K562 (cell line): ENCODE data around the gene RIPPLY3. TPM values are rescaled to one million over a fixed set of nuclear protein-coding genes. Genes with fewer than 3 reads are reported as not detected.
A peak's percentile ranks its signal among the peaks of the same experiment; 100 is the strongest.

Experiments
- ATAC-seq: fragments of 200-7000 bp; cut with Tn5 transposase; 3 replicates; pipeline ENCODE4 v1.9.1; 2020; ENCODE audit warnings: moderate library complexity
- BruUV-seq: library from RNA; stranded (reverse); fragments of 400-500 nt; replicated peaks from 2 replicates; lab custom pipeline; 2021; lab: Mats Ljungman, UMichigan
- CTCF ChIA-PET: fragments of 300-600 bp; formaldehyde crosslinking; extraction: SDS; loops from one replicate; lab custom pipeline; 2021; ENCODE audit warnings: low intra/inter-chr PET ratio; lab: Yijun Ruan, JAX
- POLR2A ChIA-PET: fragments of 300-600, 350-650 bp; sonication (Branson Sonifier 250); formaldehyde crosslinking; extraction: SDS; loops from one replicate; lab custom pipeline; 2021; ENCODE audit warnings: antibody characterized with exemption, inconsistent platforms; lab: Yijun Ruan, JAX
- DNase-seq, 4 experiments: peaks; one replicate each; pipeline versions ENCODE4 v3.0.0 to v3.0.0-alpha.2; 2011 to 2018; ENCODE audit warnings: low spot score in 3 of 4, mixed read lengths in 3 of 4; ENCODE audit errors: extremely low read depth in 1 of 4
- FAIRE-seq: peaks from 2 replicates; lab custom pipeline; 2011; peaks lifted over from hg19 to GRCh38; lab: Jason Lieb, UNC
- H2AFZ ChIP-seq: 2 replicates; pipeline ENCODE4 v1.6.0; 2011; ENCODE audit warnings: low read depth, low read length, control low read depth, inconsistent platforms
- H3K27ac ChIP-seq: fragments of 200-600 bp; 3 replicates; pipeline ENCODE4 v1.8.0; 2011; ENCODE audit warnings: low read depth, mild to moderate bottlenecking, control low read depth, inconsistent platforms, low read length, moderate library complexity, mixed read lengths; ENCODE audit errors: extremely low read depth
- H3K27me3 ChIP-seq, 2 experiments: fragments of 300-600 bp in 1 of 2; 2 replicates in 1 of 2; 3 replicates in 1 of 2; pipeline versions ENCODE4 v1.6.0 to v1.8.0; 2011; ENCODE audit warnings: inconsistent platforms in 2 of 2, low read length in 2 of 2, mild to moderate bottlenecking in 1 of 2, mixed read lengths in 1 of 2, moderate library complexity in 1 of 2; ENCODE audit not compliant: control insufficient read depth in 2 of 2, insufficient read depth in 2 of 2
- H3K36me3 ChIP-seq: fragments of 300-600 bp; 3 replicates; pipeline ENCODE4 v1.8.0; 2011; ENCODE audit warnings: mild to moderate bottlenecking, low read length, inconsistent platforms; ENCODE audit not compliant: control insufficient read depth, insufficient read depth
- H3K4me1 ChIP-seq, 2 experiments: fragments of 200-600 bp in 1 of 2; replicated peaks in 1 of 2; 2 replicates in 1 of 2; 3 replicates in 1 of 2; pipeline versions ENCODE4 v1.5.1 to v1.8.0; 2011; ENCODE audit warnings: inconsistent platforms in 2 of 2, low read length in 2 of 2, mild to moderate bottlenecking in 1 of 2, mixed read lengths in 1 of 2, moderate library complexity in 1 of 2; ENCODE audit not compliant: control insufficient read depth in 2 of 2, insufficient read depth in 2 of 2
- H3K4me2 ChIP-seq: 2 replicates; pipeline ENCODE4 v1.6.1; 2011; ENCODE audit warnings: low read length, control low read depth, inconsistent platforms, mixed read lengths; ENCODE audit not compliant: insufficient read depth
- H3K4me3 ChIP-seq: fragments of 200-600 bp; sonication (generic), shearing (Covaris generic); 2 replicates; pipeline ENCODE4 v1.5.1; 2016; ENCODE audit warnings: control low read depth, inconsistent platforms
- H3K79me2 ChIP-seq: fragments of 200-600 bp; 3 replicates; pipeline ENCODE4 v1.8.0; 2011; ENCODE audit warnings: low read length, inconsistent platforms; ENCODE audit not compliant: control insufficient read depth, insufficient read depth
- H3K9ac ChIP-seq, 2 experiments: 2 replicates each; pipeline versions ENCODE4 v1.6.0 to v1.6.1; 2011; ENCODE audit warnings: low read depth in 2 of 2, low read length in 2 of 2, control low read depth in 1 of 2, inconsistent platforms in 1 of 2, mild to moderate bottlenecking in 1 of 2, mixed read lengths in 1 of 2; ENCODE audit not compliant: insufficient read depth in 1 of 2
- H3K9me1 ChIP-seq: one replicate; pipeline ENCODE4 v1.6.0; 2011; ENCODE audit warnings: inconsistent platforms, mild to moderate bottlenecking, low read length, moderate library complexity; ENCODE audit not compliant: control insufficient read depth, insufficient read depth
- H3K9me3 ChIP-seq: replicated peaks from 2 replicates; pipeline ENCODE4 v1.5.1; 2011; ENCODE audit warnings: low read depth, low read length, inconsistent platforms; ENCODE audit not compliant: control insufficient read depth, insufficient read depth
- H4K20me1 ChIP-seq: replicated peaks from 2 replicates; pipeline ENCODE4 v1.6.1; 2011; ENCODE audit warnings: low read length, inconsistent platforms, mixed read lengths; ENCODE audit not compliant: control insufficient read depth, insufficient read depth
- ARID2 ChIP-seq: fragments of 450-650 bp; IDR thresholded peaks from 2 replicates; pipeline ENCODE4 v1.6.1; 2017; ENCODE audit warnings: antibody characterized with exemption, mild to moderate bottlenecking
- HNRNPK ChIP-seq: fragments of 200-400 bp; formaldehyde crosslinking; IDR thresholded peaks from one replicate; pipeline ENCODE4 v1.6.1; 2018; ENCODE audit warnings: mild to moderate bottlenecking, low read depth, low read length; ENCODE audit not compliant: poor library complexity, severe bottlenecking
- PCBP1 ChIP-seq: fragments of 200-400 bp; formaldehyde crosslinking; IDR thresholded peaks from 2 replicates; pipeline ENCODE4 v1.6.1; 2018; ENCODE audit warnings: mild to moderate bottlenecking, low read depth, low read length; ENCODE audit not compliant: poor library complexity, severe bottlenecking
- PCBP2 ChIP-seq: fragments of 200-400 bp; formaldehyde crosslinking; IDR thresholded peaks from 2 replicates; pipeline ENCODE4 v1.6.1; 2018; ENCODE audit warnings: low read length, low read depth, mild to moderate bottlenecking, moderate library complexity; ENCODE audit not compliant: poor library complexity, severe bottlenecking
- RBM17 ChIP-seq: fragments of 200-400 bp; formaldehyde crosslinking; IDR thresholded peaks from 2 replicates; pipeline ENCODE4 v1.6.1; 2017; ENCODE audit warnings: low read depth, mild to moderate bottlenecking, low read length, borderline replicate concordance
- SRF ChIP-seq, 2 experiments: fragments of 250-450, 450-650 bp in 1 of 2; sonication (Bioruptor Pico) in 1 of 2; sonication (generic) in 1 of 2; formaldehyde crosslinking; IDR thresholded peaks; 2 replicates each; pipeline versions ENCODE4 v1.5.0 to v1.5.1; 2020 to 2022; ENCODE audit warnings: mild to moderate bottlenecking in 1 of 2, missing genetic modification reagents in 1 of 2
- ZNF239 ChIP-seq: fragments of 250-450 bp; sonication (Bioruptor Pico); IDR thresholded peaks from 2 replicates; pipeline ENCODE4 v1.4.0; 2020; ENCODE audit warnings: mild to moderate bottlenecking
- WGBS: fragments of 100-300 bp; shearing (Covaris generic); methylation state at CpG from one replicate; pipeline ENCODE4 v1.1.6; 2016; ENCODE audit warnings: low coverage, mixed read lengths; ENCODE audit not compliant: insufficient coverage; ENCODE audit errors: missing lambda C conversion rate; 5-methylcytosine and 5-hydroxymethylcytosine counted together
- in situ Hi-C: fragments of 300-500 bp; cut with MboI; formaldehyde crosslinking; loops from 4 replicates; pipeline ENCODE4 v1.15.0; 2018; ENCODE audit warnings: inconsistent platforms, mixed read lengths
- intact Hi-C: fragments of 100-400 bp; cut with micrococcal nuclease; formaldehyde crosslinking; loops from 2 replicates; pipeline ENCODE4 v1.14.2; 2022
- polyA plus RNA-seq, 8 experiments: library from polyadenylated mRNA; depleted of rRNA in 4 of 8; stranded (reverse) in 5 of 8; unstranded in 3 of 8; fragments of >200 nt; fragmentation: Nextera tagmentation in 2 of 8; fragmentation: Illumina TruSeq in 1 of 8; extraction: Ambion mirVana in 2 of 8; extraction: Trizol in 1 of 8; gene quantifications; 2 replicates each; pipeline versions ENCODE4 v1.2.1 to v1.2.3, GENCODE V29; 2011 to 2014; ENCODE audit warnings: inconsistent platforms in 1 of 8, missing spikeins in 1 of 8
- total RNA-seq, 7 experiments: library from RNA; depleted of rRNA in 6 of 7; stranded (reverse); fragments of >200 nt in 6 of 7; fragmentation: Illumina TruSeq in 2 of 7; extraction: Trizol in 2 of 7; gene quantifications; 2 replicates each; pipeline versions ENCODE4 v1.2.1 to v1.2.3, GENCODE V29; 2011 to 2021; ENCODE audit warnings: low replicate concordance in 1 of 7

RIPPLY3 gene
- total and polyA plus RNA-seq, 9 of the 15 experiments (the other 6 are each of a cell fraction or from before 2014, with no cell fraction given): not detected

DNA sequence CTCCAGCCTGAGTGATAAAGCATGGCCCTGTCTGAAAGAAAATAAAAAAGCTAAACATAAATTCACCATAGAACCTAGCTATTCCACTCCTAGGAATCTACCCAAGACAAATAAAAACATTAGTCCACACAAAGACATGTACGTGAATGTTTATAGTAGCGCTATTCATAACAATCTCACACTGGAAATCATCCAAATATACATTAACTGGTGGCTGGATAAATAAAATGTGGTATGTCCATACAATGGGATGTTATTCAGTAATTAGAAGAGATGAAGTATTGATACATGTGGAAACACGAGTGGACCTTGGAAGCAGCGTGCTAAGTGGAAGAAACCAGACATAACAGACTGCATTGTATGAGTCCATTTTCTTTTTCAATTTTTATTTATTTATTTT is 29.7 kb downstream of the RIPPLY3 start:
- FAIRE-seq (no peak), ATAC-seq (no peak), DNase-seq (no peak)
- Histone ChIP-seq H3K9me1 (no peaks in the 10 kb centered on the region), H3K4me3 (no peak overlapping the region), H3K79me2 (no peaks in the 10 kb centered on the region), H3K4me2 (no peak overlapping the region), H3K27ac (no peak overlapping the region), H3K9ac (no peak overlapping the region), H3K9me3 (no peaks in the 10 kb centered on the region), H4K20me1 (no peaks in the 10 kb centered on the region), H2AFZ (no peak overlapping the region), H3K36me3 (no peaks in the 10 kb centered on the region), H3K4me1 (no peaks in the 10 kb centered on the region), H3K27me3 (no peaks in the 10 kb centered on the region)
- 28% methylated on average over 4 of the region's 4 CpGs for WGBS
- BruUV-seq: no TSS peak
- CTCF ChIA-PET: no interaction called here
- POLR2A ChIA-PET: interaction anchor here (0.5 kb wide), 1 partner anchor 28 kb away, joined by 4 read pairs; no protein-coding TSS in a partner anchor
- no peak for TF ChIP-seq ZNF239 (CRISPR knock-in tag)
- in situ Hi-C loops (no loop called here), intact Hi-C loops (no loop called here)

DNA sequence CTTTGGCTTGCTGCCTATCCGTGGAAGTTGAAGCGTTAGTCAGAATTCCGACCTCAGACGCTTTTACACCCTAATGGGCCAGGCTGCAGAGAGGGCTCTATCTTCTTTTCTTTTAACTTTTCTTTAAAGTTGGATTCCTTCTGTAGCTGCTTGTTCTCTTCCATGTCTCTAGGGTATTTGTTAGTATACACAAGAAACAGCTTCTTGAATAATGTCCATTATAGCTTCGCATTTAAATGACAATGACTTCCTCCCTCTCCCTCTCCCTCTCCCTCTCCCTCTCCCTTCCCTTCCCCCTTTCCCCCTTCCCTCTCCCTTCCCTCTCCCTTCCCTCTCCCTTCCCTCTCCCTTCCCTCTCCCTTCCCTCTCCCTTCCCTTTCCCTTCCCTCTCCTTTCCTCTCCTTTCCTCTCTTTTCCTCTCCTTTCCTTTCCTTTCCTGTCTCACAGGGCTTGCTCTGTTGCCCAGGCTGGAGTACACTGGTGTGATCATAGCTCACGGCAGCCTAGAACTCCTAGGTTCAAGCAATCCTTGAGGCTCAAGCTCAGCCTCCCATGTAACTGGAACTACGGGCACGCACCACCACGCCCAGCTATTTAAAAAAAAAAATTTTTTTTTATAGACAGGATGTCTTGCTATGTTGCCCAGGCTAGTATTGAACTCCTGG is 33.0 kb downstream of the RIPPLY3 start:
- Histone ChIP-seq H3K27ac (no peak overlapping the region), H3K9me3 (no peaks in the 10 kb centered on the region), H4K20me1 (no peaks in the 10 kb centered on the region), H3K36me3 (no peaks in the 10 kb centered on the region), H3K9me1 (no peaks in the 10 kb centered on the region), H3K4me1 (0 out of 5 replicates have a peak, but pooled peaks cover 0 to 5% of the 10 kb centered on the region in 2 experiments), H3K4me2 (no peak overlapping the region), H3K9ac (no peak overlapping the region), H2AFZ (no peak overlapping the region; the same call in 1 of the 2 replicates)
- no peak for DNase-seq
- no peak for FAIRE-seq
- in situ Hi-C loops: no loop called here
- ATAC-seq: no peak
- no TSS peak for BruUV-seq
- intact Hi-C loops: no loop called here
- peak; percentile 90 for TF ChIP-seq PCBP2
- no peak for TF ChIP-seq RBM17
- TF ChIP-seq SRF (CRISPR knock-in tag; IDR thresholded peaks at IDR 0.05): no peak
- no peak for TF ChIP-seq ARID2
- peak; percentile 18 for TF ChIP-seq HNRNPK
- TF ChIP-seq PCBP1: peak; percentile 93
- TF ChIP-seq, all 486 proteins: peak for 3
- ChIA-PET POLR2A (interaction anchor here (0.9 to 1.4 kb wide), 2 partner anchors 13 to 32 kb away, joined by 3 read pairs; no protein-coding TSS in a partner anchor), CTCF (no interaction called here)
- H3K27me3 ChIP-seq: no peaks in the 10 kb centered on the region
- H3K4me3 ChIP-seq: no peak overlapping the region
- WGBS: 32% methylated on average over 9 of the region's 9 CpGs
- H3K79me2 ChIP-seq: no peaks in the 10 kb centered on the region
